GM21723 (cell line): ENCODE measurements around the gene DOC2B.

Experiments
- ATAC-seq: cut with Tn5 transposase; IDR thresholded peaks from one replicate; pipeline ENCODE4 v1.9.1; 2021; ENCODE audit warnings: mild to moderate bottlenecking, moderate library complexity; ENCODE audit not compliant: unreplicated experiment

DOC2B gene

GRCh38 chr17:164303-165235, 16.9 kb downstream of the DOC2B start:
- no peak for ATAC-seq

GRCh38 chr17:163514-164098, 17.8 kb downstream of the DOC2B start:
- ATAC-seq, result no peak

GRCh38 chr17:162689-163088, 18.8 kb downstream of the DOC2B start:
- ATAC-seq, result no peak

GRCh38 chr17:161481-161880, 20.0 kb downstream of the DOC2B start:
- no peak for ATAC-seq

GRCh38 chr17:160336-160735, 21.1 kb downstream of the DOC2B start:
- no peak for ATAC-seq

GRCh38 chr17:159609-160008, 21.8 kb downstream of the DOC2B start:
- ATAC-seq, result no peak

GRCh38 chr17:158379-158778, 23.1 kb downstream of the DOC2B start:
- ATAC-seq, result no peak

- no peak for ATAC-seq
Observed at GRCh38 chr17:157901-158300, 23.5 kb downstream of the DOC2B start.

- ATAC-seq, result no peak
Observed at GRCh38 chr17:156946-157345, 24.5 kb downstream of the DOC2B start.

GRCh38 chr17:156094-156621, 25.3 kb downstream of the DOC2B start:
- no peak for ATAC-seq

- no peak for ATAC-seq
Observed at GRCh38 chr17:155576-155975, 25.9 kb downstream of the DOC2B start.

GRCh38 chr17:153851-154250, 27.6 kb downstream of the DOC2B start:
- no peak for ATAC-seq

GRCh38 chr17:152860-153420, 28.5 kb downstream of the DOC2B start:
- no peak for ATAC-seq

- no peak for ATAC-seq
Observed at GRCh38 chr17:151886-152859, 29.3 kb downstream of the DOC2B start.

GRCh38 chr17:151004-151403, 30.4 kb downstream of the DOC2B start:
- no peak for ATAC-seq

- no peak for ATAC-seq
Observed at GRCh38 chr17:149897-150584, 31.4 kb downstream of the DOC2B start.

- ATAC-seq, result no peak
Observed at GRCh38 chr17:149231-149630, 32.2 kb downstream of the DOC2B start.

- no peak for ATAC-seq
Observed at GRCh38 chr17:148757-149156, 32.7 kb downstream of the DOC2B start.

- ATAC-seq, result no peak
Observed at GRCh38 chr17:147796-148740, 33.4 kb downstream of the DOC2B start.
